BJ (cell line): ENCODE results near the gene AVEN. TPM values are rescaled to one million over a fixed set of nuclear protein-coding genes. Genes with fewer than 3 reads are reported as not detected.

Experiments
- CTCF ChIA-PET: fragments of 350-600 bp; formaldehyde crosslinking; extraction: SDS; loops from one replicate; lab custom pipeline; 2021; ENCODE audit warnings: antibody characterized with exemption, inconsistent platforms; lab: Yijun Ruan, JAX
- POLR2A ChIA-PET: fragments of 300-600 bp; sonication (Branson Sonifier 250); formaldehyde crosslinking; extraction: SDS; loops from one replicate; lab custom pipeline; 2021; ENCODE audit warnings: antibody characterized with exemption; lab: Charles Lee
- DNase-seq: peaks from one replicate; pipeline ENCODE4 v3.0.0-alpha.2; 2011; ENCODE audit warnings: low read depth
- H3K27me3 ChIP-seq: 2 replicates; pipeline ENCODE4 v1.6.0; 2011; ENCODE audit warnings: low read length; ENCODE audit not compliant: control insufficient read depth, insufficient read depth
- H3K36me3 ChIP-seq: 2 replicates; pipeline ENCODE4 v1.5.1; 2011; ENCODE audit warnings: low read length; ENCODE audit not compliant: control insufficient read depth, insufficient read depth
- H3K4me3 ChIP-seq: 2 replicates; pipeline ENCODE4 v1.5.1; 2011; ENCODE audit warnings: low read depth, mild to moderate bottlenecking, control low read depth, low read length
- polyA minus RNA-seq: library from RNA; depleted of rRNA, polyadenylated mRNA; stranded (reverse); fragments of >200 nt; gene quantifications from 2 replicates; pipeline ENCODE4 v1.2.3, GENCODE V29; 2011; rRNA and poly(A)+ RNA removed
- polyA plus RNA-seq: library from polyadenylated mRNA; depleted of rRNA; stranded (reverse); fragments of >200 nt; gene quantifications from 2 replicates; pipeline ENCODE4 v1.2.3, GENCODE V29; 2011; rRNA removed
- TF ChIP-seq, protein P1 (sequence below): IDR thresholded peaks from 2 replicates; pipeline ENCODE4 v1.5.1; 2011; ENCODE audit warnings: low read depth, mild to moderate bottlenecking, control low read depth, inconsistent platforms, low read length, moderate library complexity; ENCODE audit not compliant: insufficient read depth

AVEN gene, protein sequence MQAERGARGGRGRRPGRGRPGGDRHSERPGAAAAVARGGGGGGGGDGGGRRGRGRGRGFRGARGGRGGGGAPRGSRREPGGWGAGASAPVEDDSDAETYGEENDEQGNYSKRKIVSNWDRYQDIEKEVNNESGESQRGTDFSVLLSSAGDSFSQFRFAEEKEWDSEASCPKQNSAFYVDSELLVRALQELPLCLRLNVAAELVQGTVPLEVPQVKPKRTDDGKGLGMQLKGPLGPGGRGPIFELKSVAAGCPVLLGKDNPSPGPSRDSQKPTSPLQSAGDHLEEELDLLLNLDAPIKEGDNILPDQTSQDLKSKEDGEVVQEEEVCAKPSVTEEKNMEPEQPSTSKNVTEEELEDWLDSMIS
- polyA plus RNA-seq, result 17.6 and 26.3 TPM in 2 replicates
- 5.6 and 6.3 TPM in 2 replicates for polyA minus RNA-seq

DNA sequence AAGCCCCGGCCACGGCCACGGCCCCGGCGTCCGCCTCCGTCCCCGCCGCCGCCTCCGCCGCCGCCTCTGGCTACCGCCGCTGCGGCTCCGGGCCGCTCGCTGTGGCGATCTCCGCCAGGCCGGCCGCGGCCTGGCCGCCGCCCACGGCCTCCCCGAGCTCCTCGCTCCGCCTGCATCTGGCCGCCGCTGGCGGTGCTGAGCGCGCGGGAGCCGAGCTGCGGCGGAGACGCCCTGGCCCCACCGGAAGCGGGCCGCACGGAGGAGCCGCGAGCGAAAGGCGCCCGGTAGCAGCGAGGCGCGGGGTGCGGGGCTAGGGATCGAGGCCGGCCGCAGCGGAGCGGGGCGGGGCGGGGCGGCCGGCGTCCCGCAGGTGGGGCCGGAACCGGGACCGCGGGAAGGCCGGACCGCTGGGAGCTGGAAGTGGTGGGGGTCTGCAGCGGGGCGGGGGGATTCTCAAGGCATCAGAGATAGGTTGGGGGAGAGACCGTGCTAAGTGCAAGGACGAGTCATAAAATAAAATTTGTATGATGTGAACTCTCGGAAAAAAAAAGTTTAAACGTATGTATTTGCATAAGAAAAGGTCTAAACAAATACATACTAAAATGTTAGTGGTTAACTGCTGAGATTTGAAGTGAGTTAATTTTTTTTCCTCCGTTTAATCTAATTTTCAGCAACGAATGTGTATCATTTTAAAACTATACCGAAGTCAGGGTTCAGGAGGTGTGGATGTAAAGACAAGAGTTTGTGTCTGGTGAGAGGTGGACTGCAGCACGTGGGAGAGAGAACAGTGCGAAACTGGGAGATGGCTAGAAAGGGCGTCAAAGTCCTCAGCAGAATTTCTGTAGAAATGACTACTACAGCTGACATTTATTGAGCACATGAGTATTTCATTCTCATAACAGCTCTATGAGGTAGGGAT lies at the start of gene AVEN:
AVEN (minus strand) TSS at position 334 of the 919 bp plus-strand sequence; CDS start at position 176, 158 bp downstream.
- H3K27me3 ChIP-seq, result no peaks in the 10 kb centered on the region
- ChIA-PET CTCF (no interaction called here), POLR2A (no interaction called here)
- peak within 1 kb of the TSS; percentile 91 for H3K4me3 ChIP-seq
- no peak for DNase-seq
- TF ChIP-seq, protein P1, sequence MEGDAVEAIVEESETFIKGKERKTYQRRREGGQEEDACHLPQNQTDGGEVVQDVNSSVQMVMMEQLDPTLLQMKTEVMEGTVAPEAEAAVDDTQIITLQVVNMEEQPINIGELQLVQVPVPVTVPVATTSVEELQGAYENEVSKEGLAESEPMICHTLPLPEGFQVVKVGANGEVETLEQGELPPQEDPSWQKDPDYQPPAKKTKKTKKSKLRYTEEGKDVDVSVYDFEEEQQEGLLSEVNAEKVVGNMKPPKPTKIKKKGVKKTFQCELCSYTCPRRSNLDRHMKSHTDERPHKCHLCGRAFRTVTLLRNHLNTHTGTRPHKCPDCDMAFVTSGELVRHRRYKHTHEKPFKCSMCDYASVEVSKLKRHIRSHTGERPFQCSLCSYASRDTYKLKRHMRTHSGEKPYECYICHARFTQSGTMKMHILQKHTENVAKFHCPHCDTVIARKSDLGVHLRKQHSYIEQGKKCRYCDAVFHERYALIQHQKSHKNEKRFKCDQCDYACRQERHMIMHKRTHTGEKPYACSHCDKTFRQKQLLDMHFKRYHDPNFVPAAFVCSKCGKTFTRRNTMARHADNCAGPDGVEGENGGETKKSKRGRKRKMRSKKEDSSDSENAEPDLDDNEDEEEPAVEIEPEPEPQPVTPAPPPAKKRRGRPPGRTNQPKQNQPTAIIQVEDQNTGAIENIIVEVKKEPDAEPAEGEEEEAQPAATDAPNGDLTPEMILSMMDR, result no peak
- no peaks in the 10 kb centered on the region for H3K36me3 ChIP-seq

DNA sequence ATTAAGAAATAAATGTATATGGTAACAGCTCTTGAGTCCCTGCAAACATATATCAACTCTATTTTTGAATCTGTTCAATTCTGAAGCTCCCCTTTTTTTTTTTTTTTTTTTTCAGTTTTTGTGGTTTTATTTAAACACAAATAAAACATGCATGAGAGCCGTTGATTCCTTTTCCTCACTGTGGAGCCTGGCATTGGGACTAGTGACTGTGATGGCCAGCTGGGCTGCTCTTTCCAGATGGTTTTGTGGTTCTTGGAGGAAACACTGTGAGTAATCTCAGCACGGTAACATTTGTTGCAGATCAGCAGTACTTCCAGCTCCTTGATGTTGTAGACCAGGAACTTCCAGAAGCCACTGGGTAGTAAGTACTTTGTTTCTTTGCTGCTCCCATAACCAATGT lies 46.7 kb upstream of the AVEN start:
- ChIA-PET POLR2A (no interaction called here), CTCF (interaction anchor here (0.6 to 1.4 kb wide), 3 partner anchors 117 to 281 kb away, joined by 3 read pairs; partner anchors contain the start of gene LPCAT4)

DNA sequence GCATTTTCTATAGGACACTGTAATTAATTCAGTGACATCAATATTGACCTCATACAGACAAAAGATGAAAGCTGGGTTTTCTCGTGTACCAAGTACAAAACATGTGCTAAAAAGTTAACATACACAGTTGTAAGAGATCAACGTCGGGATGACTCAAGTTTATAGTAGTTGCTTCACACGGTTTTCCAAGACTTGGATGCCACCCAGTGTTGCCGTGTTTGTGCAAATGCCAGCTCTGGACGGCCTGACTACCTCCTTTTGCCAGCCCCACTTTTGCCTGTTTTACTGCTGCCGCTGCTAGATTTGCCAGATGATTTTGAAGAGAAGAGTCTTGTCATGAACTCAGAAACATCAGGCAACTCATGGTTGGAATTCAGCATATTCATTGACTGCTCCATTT lies 45.1 kb upstream of the AVEN start:
- TF ChIP-seq, protein P1, result no peak
- ChIA-PET POLR2A (no interaction called here), CTCF (interaction anchor here (1.1 to 1.3 kb wide), 2 partner anchors 23 to 284 kb away, joined by 3 read pairs; no protein-coding TSS in a partner anchor)
- peaks cover 2% of the 10 kb centered on the region for H3K36me3 ChIP-seq
- H3K4me3 ChIP-seq, result no peak overlapping the region
- H3K27me3 ChIP-seq, result no peaks in the 10 kb centered on the region
- DNase-seq, result peak; percentile 22

More for the DNA sequence above, 46.7 kb upstream of the AVEN start:
- TF ChIP-seq, protein P1, result no peak
- H3K36me3 ChIP-seq, result peaks cover 2% of the 10 kb centered on the region
- DNase-seq, result no peak
- H3K4me3 ChIP-seq, result no peak overlapping the region
- H3K27me3 ChIP-seq, result no peaks in the 10 kb centered on the region

DNA sequence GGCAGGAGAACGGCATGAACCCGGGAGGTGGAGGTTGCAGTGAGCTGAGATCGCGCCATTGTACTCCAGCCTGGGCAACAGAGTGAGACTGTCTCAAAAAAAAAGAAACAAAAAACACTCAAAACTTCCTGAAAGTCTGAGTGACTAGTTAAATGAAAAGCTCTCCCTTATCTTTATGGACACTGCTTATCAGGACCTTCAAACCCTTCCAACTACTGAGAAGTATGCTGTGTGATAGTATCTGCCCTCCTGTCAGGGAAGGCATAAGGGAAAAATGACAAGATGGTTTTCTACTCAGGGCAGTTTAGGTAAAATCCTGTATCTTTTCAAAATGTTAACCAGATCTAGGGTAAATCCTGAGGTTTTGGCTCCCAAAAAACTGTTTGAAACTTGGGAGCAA lies 40.9 kb upstream of the AVEN start:
- Histone ChIP-seq H3K36me3 (no peaks in the 10 kb centered on the region), H3K4me3 (no peak overlapping the region), H3K27me3 (no peaks in the 10 kb centered on the region)
- ChIA-PET POLR2A (no interaction called here), CTCF (interaction anchor here (0.6 kb wide), 1 partner anchor 125 kb away, joined by 4 read pairs; no protein-coding TSS in a partner anchor)
- no peak for DNase-seq
- TF ChIP-seq, protein P1, result no peak
